ENCODE data around the gene CPEB4. TPM values are rescaled to one million over a fixed set of nuclear protein-coding genes. Genes with fewer than 3 reads are reported as not detected.

Gene CPEB4
- total RNA-seq, 1 donor from 2014 or later = 22.8 TPM

DNA sequence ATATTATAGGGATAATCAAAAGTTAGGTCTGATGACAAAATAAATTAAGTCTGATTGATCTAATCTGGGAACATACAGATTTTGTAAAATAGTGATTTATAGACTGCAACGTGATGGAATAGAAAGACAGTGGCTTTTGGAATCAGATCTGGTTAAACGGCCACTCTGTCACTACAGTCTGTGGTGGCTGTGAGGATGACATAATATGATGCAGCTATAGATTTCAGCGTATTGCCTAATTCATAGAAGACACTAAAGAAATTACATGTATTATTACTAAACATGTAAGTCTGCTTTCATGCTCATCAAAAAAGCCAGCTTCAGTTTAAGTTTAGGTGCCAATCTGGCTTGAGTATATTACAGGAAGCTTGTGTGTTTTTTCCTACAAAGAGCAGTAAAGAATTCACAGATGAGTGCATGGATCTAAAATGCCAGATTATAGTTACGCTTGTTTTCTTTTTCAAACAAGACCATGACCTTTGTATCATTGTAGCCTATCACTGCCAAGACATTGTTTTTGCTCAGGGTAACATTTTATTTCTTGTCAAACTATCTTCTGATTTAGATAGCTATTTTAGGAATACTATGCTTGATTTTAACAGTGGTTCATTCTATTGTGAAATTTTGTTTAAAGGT lies 25.7 kb downstream of the CPEB4 start:
- DNase-seq (ENCODE audit: low read depth in 2 of 2) = peak in 1 of 2 donors; percentile 46

DNA sequence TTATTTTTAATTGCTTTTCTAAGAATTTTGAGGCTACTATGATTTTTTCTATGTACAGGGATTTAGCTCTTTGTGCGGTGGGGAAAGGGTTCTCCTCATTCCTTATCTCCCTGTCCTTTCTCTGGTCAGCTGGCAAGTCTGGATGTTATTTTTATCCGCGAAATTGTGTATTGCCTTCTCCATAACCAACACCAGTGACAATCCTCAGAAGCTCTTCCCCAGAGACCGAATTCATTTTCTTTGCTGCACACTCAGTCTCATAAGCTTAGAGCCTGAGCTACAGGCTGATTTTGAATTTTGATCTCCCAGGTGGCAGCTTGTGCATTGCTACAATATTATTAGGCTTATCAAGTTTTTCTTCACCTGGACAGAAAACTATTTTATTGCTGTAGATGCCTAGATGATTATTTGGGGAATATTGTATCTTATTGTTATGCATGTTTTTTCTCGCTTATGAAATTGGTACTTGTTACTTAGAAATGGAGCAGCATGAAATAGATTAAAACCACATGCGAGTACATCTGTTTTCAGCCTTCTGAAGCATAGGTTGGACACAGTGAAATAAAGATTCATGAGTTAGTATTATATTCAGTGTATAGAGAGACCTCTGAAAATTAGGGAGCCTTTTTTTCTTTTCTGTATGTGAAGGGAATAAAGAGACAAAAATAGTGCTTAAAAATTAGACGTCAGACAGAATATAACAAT lies 27.3 kb downstream of the CPEB4 start:
- DNase-seq (ENCODE audit: low read depth in 2 of 2) = no peak

DNA sequence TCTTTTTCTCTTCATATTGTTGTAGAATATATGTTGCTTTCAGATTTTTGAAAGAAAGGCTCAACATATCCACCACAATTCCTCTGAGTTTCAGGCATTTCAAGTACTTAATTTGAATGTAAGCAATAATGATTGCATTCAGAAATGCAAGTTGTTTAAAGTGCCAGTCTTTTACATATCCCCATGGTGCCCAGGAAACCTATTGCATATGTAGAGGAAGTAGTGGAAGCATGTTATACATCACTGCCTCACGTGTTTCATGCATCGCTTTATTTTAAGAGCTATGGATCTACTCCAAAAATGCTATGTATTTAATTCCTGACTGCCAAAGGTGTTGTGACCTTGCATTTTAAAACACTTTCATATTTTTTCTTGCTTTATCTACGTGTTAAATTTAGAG lies 28.1 kb downstream of the CPEB4 start:
- no peak for DNase-seq (ENCODE audit: low read depth in 2 of 2)

DNA sequence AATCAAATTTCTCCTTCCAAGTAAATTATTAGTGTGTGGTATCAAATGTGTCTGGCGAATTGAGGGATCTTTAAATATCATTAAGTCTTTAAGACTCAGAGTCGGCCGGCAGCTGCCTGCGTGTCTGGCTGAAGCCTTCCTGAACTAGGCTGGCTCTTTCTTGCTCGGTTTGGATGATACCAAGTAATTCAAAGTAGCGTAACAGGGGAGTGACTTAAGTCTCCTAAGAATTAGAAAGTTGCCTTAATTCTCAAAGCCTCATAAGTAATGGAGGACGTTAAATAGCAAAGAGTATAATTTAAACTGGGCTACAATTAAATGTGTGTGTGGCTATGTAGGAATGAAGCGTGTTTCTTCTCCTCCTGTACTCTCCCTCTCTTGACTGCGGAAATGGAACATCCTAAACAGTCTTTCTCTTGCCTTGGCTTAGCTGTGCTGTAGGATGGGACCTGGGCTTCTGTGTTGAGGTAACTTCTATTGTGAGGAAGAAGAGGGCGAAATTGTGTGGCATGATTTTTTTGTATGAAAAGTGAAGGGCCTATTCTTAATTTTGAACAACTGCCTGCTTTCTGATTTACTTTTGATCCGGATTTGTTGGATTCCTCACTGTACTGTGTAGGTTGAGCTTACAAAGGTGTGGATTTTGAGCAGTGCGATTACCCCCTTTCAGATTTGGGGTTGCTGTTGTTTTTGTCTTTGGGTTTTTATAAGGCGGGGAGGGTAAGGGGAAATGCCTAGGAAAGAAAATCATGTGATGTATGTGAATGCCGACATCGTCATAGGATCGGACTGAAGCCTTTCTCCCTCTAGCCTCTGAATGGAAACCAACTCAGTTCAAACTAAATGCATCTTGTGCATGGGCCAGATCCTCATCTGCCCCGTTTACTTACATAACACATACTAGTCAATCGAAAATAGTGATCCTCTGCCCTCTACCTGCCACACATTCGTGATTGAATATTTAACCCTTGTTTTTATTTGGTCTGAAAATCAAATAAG lies 29.9 kb downstream of the CPEB4 start:
- peak; percentile 79 to 89 for DNase-seq (ENCODE audit: low read depth in 2 of 2)

DNA sequence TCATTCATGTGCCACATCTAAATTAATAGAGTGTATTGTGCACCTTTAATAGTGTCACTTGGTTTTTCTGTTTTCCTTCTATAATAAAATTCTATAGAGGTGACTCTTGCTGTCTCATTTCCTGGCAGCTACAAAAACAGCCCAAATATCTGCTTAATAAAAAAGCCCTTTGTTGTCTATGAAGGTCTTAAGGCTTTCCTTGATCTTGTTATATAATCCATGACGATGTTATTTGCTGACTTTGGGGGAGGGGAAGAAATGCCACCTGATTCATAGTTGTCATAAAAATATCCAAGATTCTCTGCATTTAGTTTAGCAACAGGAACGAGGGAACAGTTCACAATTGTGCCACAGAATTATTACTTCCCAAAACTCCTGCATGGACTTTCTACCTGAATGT lies 31.3 kb downstream of the CPEB4 start:
- peak; percentile 34 to 84 for DNase-seq (ENCODE audit: low read depth in 2 of 2)

DNA sequence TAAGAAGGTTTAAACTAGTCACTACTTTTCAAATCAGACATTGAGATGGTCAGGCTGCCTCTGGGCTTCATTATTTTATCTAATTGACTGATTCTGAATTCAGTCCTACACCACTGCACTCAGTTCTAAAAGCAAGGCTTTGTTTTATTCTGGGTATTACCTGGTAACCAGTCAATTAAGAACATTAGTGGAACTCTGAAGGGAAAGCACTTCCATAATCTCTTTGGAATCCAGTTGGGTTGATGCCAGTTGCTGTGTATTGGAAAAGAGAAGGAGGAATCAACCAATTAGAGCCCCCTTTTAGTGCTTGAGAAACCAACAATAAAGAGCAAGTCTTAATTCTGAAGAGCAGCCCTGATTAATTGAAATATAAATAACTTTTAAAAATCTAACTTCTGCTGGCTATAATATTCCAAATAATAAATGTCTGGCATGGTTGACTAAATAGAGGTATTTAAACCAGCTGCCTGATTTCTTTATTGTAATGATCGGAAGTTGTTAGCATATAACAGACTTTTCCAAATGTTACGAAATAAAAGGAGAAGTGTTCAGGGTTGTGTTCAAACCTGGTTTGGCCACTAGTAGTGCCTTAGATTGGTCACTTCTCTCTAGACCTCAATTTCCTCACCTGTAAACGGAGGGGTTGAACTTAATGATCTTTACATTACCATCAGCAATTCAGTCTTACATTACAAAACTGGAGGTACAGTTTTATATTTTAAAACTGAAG lies 32.0 kb downstream of the CPEB4 start:
- peak; percentile 40 to 56 for DNase-seq (ENCODE audit: low read depth in 2 of 2)

DNA sequence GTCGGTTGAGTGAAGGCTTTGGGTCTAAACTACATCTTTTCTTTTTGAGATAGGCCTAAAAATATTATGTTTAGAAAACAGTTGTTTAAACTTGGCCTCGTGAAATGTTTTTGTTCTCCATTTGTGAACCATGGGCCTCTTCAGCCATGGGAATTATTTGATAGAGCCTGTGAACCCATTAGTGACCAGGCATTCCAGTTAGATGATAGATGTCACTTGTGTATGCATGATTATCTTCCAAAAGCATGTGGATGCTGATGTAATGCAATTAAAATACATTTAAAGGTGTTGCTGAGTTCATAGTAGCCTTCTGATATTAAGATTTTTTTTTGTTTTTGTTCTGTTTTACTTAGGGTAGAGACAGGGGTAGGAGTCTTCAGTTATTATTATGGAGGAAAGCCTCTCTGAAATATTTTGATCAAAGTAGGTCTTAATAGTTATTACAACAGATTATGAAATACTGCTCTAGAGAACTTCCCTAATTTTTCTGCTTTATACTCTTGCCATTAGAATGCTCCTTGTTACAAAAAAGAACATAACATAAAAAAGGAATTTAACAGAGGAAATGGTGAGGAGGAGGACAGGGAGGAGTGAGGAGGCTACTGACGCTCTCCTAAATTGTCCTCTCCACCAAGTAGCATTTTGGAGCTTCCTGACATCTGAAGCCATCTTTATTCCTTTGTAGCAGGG lies 32.9 kb downstream of the CPEB4 start:
- DNase-seq (ENCODE audit: low read depth in 2 of 2) = no peak

- DNase-seq (ENCODE audit: low read depth in 2 of 2) = no peak
These were observed 34.4 kb downstream of the CPEB4 start for GRCh38 chr5:173922527-173922926.

- peak in 1 of 2 donors; percentile 63 for DNase-seq (ENCODE audit: low read depth in 2 of 2)
These were observed 35.3 kb downstream of the CPEB4 start for GRCh38 chr5:173923218-173924095.

GRCh38 chr5:173924899-173925298 lies 36.8 kb downstream of the CPEB4 start:
- no peak for DNase-seq (ENCODE audit: low read depth in 2 of 2)

DNA sequence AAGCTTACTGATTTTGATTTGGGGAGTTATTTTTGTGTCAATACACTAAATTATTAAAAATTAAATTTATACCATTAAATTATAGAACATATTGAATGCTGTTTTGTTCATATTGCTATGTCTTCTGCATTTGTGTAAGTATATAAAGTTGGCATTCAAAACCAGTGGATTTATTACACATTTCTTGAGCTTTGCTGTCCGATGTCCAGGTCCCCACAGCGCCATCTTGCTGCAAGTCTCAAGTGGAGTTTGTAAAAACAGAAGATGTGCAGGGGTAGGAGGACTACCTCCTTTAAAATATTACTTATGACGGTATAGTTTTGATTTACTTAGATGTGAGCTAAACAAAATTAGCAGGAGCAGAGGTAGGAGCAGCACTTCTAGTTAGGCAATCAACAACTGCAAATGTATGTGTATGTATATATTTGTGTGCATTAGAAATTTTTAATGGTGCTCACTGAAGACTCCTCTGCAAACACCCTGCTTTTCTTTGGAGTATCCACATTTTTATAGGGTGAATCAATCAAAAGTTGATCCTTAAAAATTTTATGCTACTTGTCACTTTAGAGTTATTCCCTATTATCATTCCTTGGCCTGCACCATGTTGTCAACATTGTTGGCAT lies 37.4 kb downstream of the CPEB4 start:
- peak; percentile 53 to 74 for DNase-seq (ENCODE audit: low read depth in 2 of 2)

DNA sequence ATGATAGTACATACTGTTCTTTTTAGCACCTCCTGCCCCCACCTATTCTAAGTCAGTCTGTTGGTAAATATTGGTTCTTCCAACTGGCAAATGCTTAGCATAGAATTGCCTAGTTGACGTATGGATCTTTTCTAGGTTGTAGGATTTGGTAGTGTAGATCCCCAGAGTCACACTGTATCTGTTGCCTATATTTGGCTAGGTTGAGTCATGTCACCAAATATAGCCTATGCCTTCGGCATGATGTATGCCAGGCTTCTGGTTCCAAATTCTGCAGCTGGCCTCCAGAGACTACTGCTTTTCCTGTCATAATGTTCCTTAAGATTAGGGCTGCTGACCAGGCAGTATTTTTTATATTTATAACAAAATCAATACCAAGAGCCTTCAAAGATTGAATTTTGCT lies 38.2 kb downstream of the CPEB4 start:
- DNase-seq (ENCODE audit: low read depth in 2 of 2) = peak in 1 of 2 donors; percentile 52

DNA sequence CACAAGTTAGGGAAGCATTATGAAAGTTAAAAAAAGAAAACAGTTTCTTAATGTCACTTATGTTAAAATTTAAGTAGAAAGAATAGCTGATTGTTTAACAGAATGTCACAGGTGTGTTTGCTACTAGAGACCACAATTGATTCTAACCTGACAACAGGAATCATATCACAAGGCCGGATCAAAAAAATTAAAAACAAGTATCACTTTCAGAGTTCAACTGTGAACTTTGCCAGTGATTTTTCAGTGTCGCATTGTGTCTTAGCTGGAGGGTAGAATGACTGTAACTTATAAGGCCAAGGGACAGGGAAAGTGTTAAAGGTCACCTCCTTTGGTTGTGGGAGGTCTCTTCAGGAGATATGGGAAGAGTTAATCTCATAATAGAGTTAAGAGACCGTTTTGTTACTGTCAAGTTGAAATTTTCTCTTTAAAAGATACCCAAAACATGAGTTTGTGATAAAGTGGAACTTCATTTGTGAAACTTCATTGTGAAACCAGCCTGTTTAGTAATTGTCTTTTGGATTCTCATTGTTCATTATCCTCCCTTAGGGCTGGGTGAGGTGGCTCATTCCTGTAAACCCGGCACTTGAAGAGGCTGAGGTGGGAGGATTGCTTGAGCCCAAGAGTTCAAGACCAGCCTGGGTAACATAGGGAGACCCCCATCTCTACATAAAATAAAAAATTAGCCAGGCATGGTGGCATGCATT lies 40.9 kb downstream of the CPEB4 start:
- no peak for DNase-seq (ENCODE audit: low read depth in 2 of 2)

GRCh38 chr5:173932695-173933139 lies 44.6 kb downstream of the CPEB4 start:
- peak in 1 of 2 donors; percentile 52 for DNase-seq (ENCODE audit: low read depth in 2 of 2)

DNA sequence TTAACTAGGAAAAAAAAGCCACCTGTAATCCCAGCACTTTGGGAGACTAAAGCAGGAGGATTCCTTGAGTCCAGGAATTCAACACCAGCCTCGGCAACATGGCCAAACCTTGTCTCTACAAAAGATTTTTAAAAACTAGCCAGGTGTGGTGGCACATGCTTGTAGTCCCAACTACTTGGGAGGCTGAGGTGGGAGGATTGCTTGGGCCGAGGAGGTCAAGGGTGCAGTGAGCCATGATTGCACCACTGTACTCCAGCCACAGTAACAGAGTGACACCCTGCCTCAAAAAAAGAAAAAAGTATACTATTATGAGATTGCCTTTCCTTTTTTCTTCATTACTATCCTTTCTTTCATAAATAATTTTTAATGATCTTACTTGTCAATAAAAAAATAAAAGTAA lies 45.8 kb downstream of the CPEB4 start:
- DNase-seq (ENCODE audit: low read depth in 2 of 2) = no peak

GRCh38 chr5:173935396-173935795 lies 47.2 kb downstream of the CPEB4 start:
- no peak for DNase-seq (ENCODE audit: low read depth in 2 of 2)

DNA sequence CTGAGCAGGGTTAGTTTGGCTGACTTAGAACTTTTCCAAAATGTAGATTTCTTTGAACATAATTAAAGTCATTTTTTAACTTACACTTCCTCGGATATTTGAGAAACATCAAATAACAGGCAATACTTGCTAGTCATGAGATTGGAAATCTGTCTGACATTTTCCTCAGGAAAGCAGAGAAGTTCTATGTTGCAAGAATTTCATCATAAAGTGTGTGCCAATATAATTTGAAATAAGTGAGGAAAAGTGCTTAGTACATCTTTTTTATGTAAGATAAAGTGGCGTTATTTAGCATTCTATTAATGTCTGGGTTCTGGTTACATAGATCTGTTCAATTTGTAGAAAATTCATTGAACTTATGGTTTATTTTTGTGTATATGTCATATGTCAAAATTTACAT lies 52.1 kb downstream of the CPEB4 start:
- no peak for DNase-seq (ENCODE audit: low read depth in 2 of 2)

DNA sequence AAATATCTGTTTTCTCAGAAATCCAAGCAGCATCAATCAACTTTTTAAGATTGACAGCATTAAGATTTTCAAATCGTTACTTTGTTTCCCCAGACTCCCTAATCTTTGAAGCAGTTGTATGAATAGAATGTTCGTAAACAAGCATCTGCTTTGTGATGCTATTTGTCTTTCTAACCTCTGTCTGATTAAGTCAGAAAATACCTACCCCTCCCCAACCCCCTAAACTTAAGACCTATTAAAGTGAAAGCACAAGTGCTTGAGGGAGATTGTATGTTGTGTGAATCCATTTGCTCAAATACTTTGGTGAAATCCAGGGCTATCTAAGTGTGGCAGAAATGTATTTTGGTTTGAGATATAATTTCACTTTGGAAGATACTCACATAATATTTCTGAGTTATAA lies 53.0 kb downstream of the CPEB4 start:
- no peak for DNase-seq (ENCODE audit: low read depth in 2 of 2)

Measured in lung microvascular endothelial cell (primary cell).